H9 (cell line): ENCODE measurements around the gene ATF7. TPM values are rescaled to one million over a fixed set of nuclear protein-coding genes. Genes with fewer than 3 reads are reported as not detected.

Experiments
- DNase-seq: peaks from one replicate; pipeline ENCODE4 v3.0.0-alpha.2; 2017
- H2AFZ ChIP-seq: one replicate; pipeline ENCODE4 v1.6.1; 2013; ENCODE audit warnings: mild to moderate bottlenecking, low read length, control low read depth, moderate library complexity
- H2AK5ac ChIP-seq: 2 replicates; pipeline ENCODE4 v1.6.1; 2013; ENCODE audit warnings: low read length, control low read depth, mixed read lengths; ENCODE audit not compliant: insufficient read length
- H2BK120ac ChIP-seq: one replicate; pipeline ENCODE4 v1.6.1; 2013; ENCODE audit warnings: low read depth, mild to moderate bottlenecking, low read length, control low read depth, inconsistent platforms; ENCODE audit not compliant: poor library complexity, severe bottlenecking
- H2BK12ac ChIP-seq: 2 replicates; pipeline ENCODE4 v1.6.1; 2013; ENCODE audit warnings: low read length, control low read depth, mixed read lengths, low read depth; ENCODE audit not compliant: insufficient read length
- H2BK15ac ChIP-seq: 2 replicates; pipeline ENCODE4 v1.6.1; 2013; ENCODE audit warnings: low read depth, low read length, control low read depth
- H2BK20ac ChIP-seq: one replicate; pipeline ENCODE4 v1.6.1; 2013; ENCODE audit warnings: low read depth, mild to moderate bottlenecking, low read length, control low read depth, inconsistent platforms; ENCODE audit not compliant: poor library complexity, severe bottlenecking
- H2BK5ac ChIP-seq: 2 replicates; pipeline ENCODE4 v1.6.1; 2013; ENCODE audit warnings: low read length, control low read depth, mixed read lengths; ENCODE audit not compliant: insufficient read length
- H3K14ac ChIP-seq: 2 replicates; pipeline ENCODE4 v1.6.1; 2013; ENCODE audit warnings: low read length, control low read depth; ENCODE audit not compliant: insufficient read depth
- H3K18ac ChIP-seq: 2 replicates; pipeline ENCODE4 v1.6.1; 2013; ENCODE audit warnings: low read depth, mild to moderate bottlenecking, mixed read lengths, low read length, control low read depth; ENCODE audit not compliant: insufficient read length
- H3K23ac ChIP-seq: 2 replicates; pipeline ENCODE4 v1.6.1; 2013; ENCODE audit warnings: low read length, control low read depth, mixed read lengths, low read depth; ENCODE audit not compliant: insufficient read length
- H3K23me2 ChIP-seq: 2 replicates; pipeline ENCODE4 v1.6.1; 2013; ENCODE audit warnings: low read depth, mild to moderate bottlenecking, mixed read lengths, low read length, control low read depth; ENCODE audit not compliant: insufficient read length, poor library complexity, severe bottlenecking
- H3K27ac ChIP-seq: 2 replicates; pipeline ENCODE4 v1.5.1; 2013; ENCODE audit warnings: low read length, control low read depth, mixed read lengths, low read depth; ENCODE audit not compliant: insufficient read length
- H3K27me3 ChIP-seq: 2 replicates; pipeline ENCODE4 v1.6.1; 2013; ENCODE audit warnings: low read length, control low read depth, inconsistent platforms; ENCODE audit not compliant: insufficient read depth
- H3K4ac ChIP-seq: 2 replicates; pipeline ENCODE4 v1.6.1; 2013; ENCODE audit warnings: low read depth, mild to moderate bottlenecking, control low read depth, inconsistent platforms, low read length, moderate library complexity
- H3K4me1 ChIP-seq: 2 replicates; pipeline ENCODE4 v1.6.1; 2013; ENCODE audit warnings: low read length, control low read depth, inconsistent platforms; ENCODE audit not compliant: insufficient read depth
- H3K4me2 ChIP-seq: 2 replicates; pipeline ENCODE4 v1.6.1; 2013; ENCODE audit warnings: low read length, control low read depth, mixed read lengths; ENCODE audit not compliant: insufficient read length, insufficient read depth
- H3K56ac ChIP-seq: 2 replicates; pipeline ENCODE4 v1.6.1; 2013; ENCODE audit warnings: low read depth, mild to moderate bottlenecking, mixed read lengths, low read length, control low read depth; ENCODE audit not compliant: insufficient read length
- H3K79me1 ChIP-seq: 2 replicates; pipeline ENCODE4 v1.6.1; 2013; ENCODE audit warnings: low read depth, mild to moderate bottlenecking, moderate library complexity, low read length, control low read depth, inconsistent platforms; ENCODE audit not compliant: insufficient read depth, poor library complexity, severe bottlenecking
- H3K79me2 ChIP-seq: 2 replicates; pipeline ENCODE4 v1.6.1; 2013; ENCODE audit warnings: low read length, control low read depth, inconsistent platforms; ENCODE audit not compliant: insufficient read depth
- H3K9ac ChIP-seq: 2 replicates; pipeline ENCODE4 v1.6.1; 2013; ENCODE audit warnings: low read length, control low read depth, mixed read lengths; ENCODE audit not compliant: insufficient read length; ENCODE audit errors: extremely low read depth
- H3K9me3 ChIP-seq: one replicate; pipeline ENCODE4 v1.6.1; 2013; ENCODE audit warnings: low read depth, low read length, inconsistent platforms; ENCODE audit not compliant: control insufficient read depth
- H3T11ph ChIP-seq: one replicate; pipeline ENCODE4 v1.6.1; 2013; ENCODE audit warnings: mild to moderate bottlenecking, low read length, control low read depth, inconsistent platforms
- H4K20me1 ChIP-seq: one replicate; pipeline ENCODE4 v1.6.1; 2013; ENCODE audit not compliant: control insufficient read depth, insufficient read length, insufficient read depth
- H4K5ac ChIP-seq: 2 replicates; pipeline ENCODE4 v1.6.1; 2013; ENCODE audit warnings: low read depth, mild to moderate bottlenecking, mixed read lengths, low read length, control low read depth; ENCODE audit not compliant: insufficient read length
- H4K8ac ChIP-seq: replicated peaks from 2 replicates; pipeline ENCODE4 v1.6.1; 2013; ENCODE audit warnings: low read length, control low read depth, mixed read lengths, low read depth; ENCODE audit not compliant: insufficient read length
- H4K91ac ChIP-seq: 2 replicates; pipeline ENCODE4 v1.6.1; 2013; ENCODE audit warnings: low read depth, mild to moderate bottlenecking, moderate library complexity, mixed read lengths, low read length, control low read depth; ENCODE audit not compliant: insufficient read length
- H3K27ac Mint-ChIP-seq, 3 experiments: 2 replicates in 2 of 3; 3 replicates in 1 of 3; pipeline ENCODE4 v1.8.0; 2020 to 2021; ENCODE audit warnings: mixed read lengths in 3 of 3, mild to moderate bottlenecking in 1 of 3, moderate library complexity in 1 of 3
- H3K27me3 Mint-ChIP-seq: 2 replicates; pipeline ENCODE4 v1.8.0; 2021; ENCODE audit warnings: low read depth, mild to moderate bottlenecking, moderate library complexity, mixed read lengths
- H3K36me3 Mint-ChIP-seq, 3 experiments: 2 replicates in 2 of 3; 3 replicates in 1 of 3; pipeline ENCODE4 v1.8.0; 2020 to 2021; ENCODE audit warnings: low read depth in 3 of 3, mixed read lengths in 3 of 3; ENCODE audit not compliant: insufficient read depth in 1 of 3
- H3K4me1 Mint-ChIP-seq, 2 experiments: 2 replicates each; pipeline ENCODE4 v1.8.0; 2020; ENCODE audit warnings: mixed read lengths in 2 of 2
- H3K4me3 Mint-ChIP-seq, 2 experiments: 2 replicates in 1 of 2; 3 replicates in 1 of 2; pipeline ENCODE4 v1.8.0; 2020 to 2021; ENCODE audit warnings: mild to moderate bottlenecking in 2 of 2, mixed read lengths in 2 of 2, moderate library complexity in 1 of 2
- H3K9me3 Mint-ChIP-seq, 2 experiments: 2 replicates in 1 of 2; 3 replicates in 1 of 2; pipeline ENCODE4 v1.8.0; 2020; ENCODE audit warnings: mild to moderate bottlenecking in 2 of 2, mixed read lengths in 2 of 2, moderate library complexity in 1 of 2
- WGBS: extraction: QIAGEN DNeasy Blood & Tissue Kit; methylation state at CpG from one replicate; pipeline ENCODE4 v1.1.7; 2013; ENCODE audit warnings: missing lambda C conversion rate, low lambda C conversion rate, mixed read lengths; ENCODE audit not compliant: insufficient read length; ENCODE audit errors: extremely low coverage; 5-methylcytosine and 5-hydroxymethylcytosine counted together
- total RNA-seq: library from RNA; stranded (reverse); gene quantifications from 2 replicates; pipeline ENCODE4 v1.2.1, GENCODE V29; 2021
- TF ChIP-seq, protein P1 (sequence below): fragments of 200-600 bp; sonication (generic); conservative IDR thresholded peaks from 3 replicates; pipeline ENCODE4 v1.8.0; 2021; ENCODE audit warnings: antibody characterized with exemption, mild to moderate bottlenecking

Gene ATF7
- total RNA-seq, 1 experiment from 2014 or later, result 17.7 TPM

DNA sequence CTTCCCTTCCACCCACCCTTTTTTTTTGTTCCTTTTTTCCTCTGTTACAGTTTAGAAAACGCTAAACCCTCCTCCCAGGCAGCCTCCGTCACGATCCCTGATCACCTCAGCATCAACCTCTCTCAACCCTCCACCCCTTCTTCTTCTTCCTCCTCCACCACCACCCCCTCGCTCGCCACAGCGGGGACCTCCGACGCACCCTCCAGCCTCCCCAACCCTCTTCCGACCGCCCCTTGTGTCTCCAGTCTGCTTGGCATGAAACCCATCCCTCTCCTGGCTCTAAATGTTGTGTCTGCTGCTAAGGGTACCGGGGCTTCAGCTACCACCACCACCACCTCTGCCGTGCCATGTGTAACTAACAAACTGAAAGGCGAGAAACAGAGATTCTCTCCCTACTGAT lies 151.4 kb downstream of the ATF7 start:
- Histone ChIP-seq H3K23me2 (no peaks in the 10 kb centered on the region), H3K27me3 (no peaks in the 10 kb centered on the region), H3K79me1 (peaks cover 8% of the 10 kb centered on the region), H3K9ac (no peak overlapping the region), H3K27ac (peak overlapping the region; percentile 33), H2BK20ac (no peak overlapping the region), H3K4me1 (no peaks in the 10 kb centered on the region), H3K4me2 (no peak overlapping the region), H3K14ac (no peak overlapping the region; the same call in 1 of the 2 replicates), H4K91ac (no peak overlapping the region), H3K79me2 (no peaks in the 10 kb centered on the region), H4K20me1 (no peaks in the 10 kb centered on the region), H3K18ac (no peak overlapping the region), H2BK120ac (no peak overlapping the region), H3K23ac (no peak overlapping the region), H2BK15ac (no peak overlapping the region), H4K5ac (no peak overlapping the region), H4K8ac (no peak overlapping the region), H2AK5ac (no peak overlapping the region), H3K4ac (no peak overlapping the region), H2BK12ac (no peak overlapping the region), H3K9me3 (no peaks in the 10 kb centered on the region), H3K56ac (no peak overlapping the region), H2BK5ac (no peak overlapping the region), H3T11ph (no peak overlapping the region), H2AFZ (no peak overlapping the region)
- Mint-ChIP-seq H3K4me1 (peaks cover 40 to 56% of the 10 kb centered on the region in 2 experiments), H3K27ac (peak overlapping the region; percentile 85 to 90 (median 87)), H3K4me3 (0 out of 5 replicates have a peak overlapping the region, but pooled peaks of 1 of the 2 experiments have one; percentile 33), H3K27me3 (no peaks in the 10 kb centered on the region; the same call in 1 of the 2 replicates), H3K36me3 (peaks cover 67 to 98% (median 90%) of the 10 kb centered on the region in 3 experiments), H3K9me3 (no peaks in the 10 kb centered on the region; a peak in 1 of 5 replicates)
- DNase-seq, result no peak
- no CpG with 5 or more reads among the region's 13 CpGs for WGBS
- TF ChIP-seq, protein P1, sequence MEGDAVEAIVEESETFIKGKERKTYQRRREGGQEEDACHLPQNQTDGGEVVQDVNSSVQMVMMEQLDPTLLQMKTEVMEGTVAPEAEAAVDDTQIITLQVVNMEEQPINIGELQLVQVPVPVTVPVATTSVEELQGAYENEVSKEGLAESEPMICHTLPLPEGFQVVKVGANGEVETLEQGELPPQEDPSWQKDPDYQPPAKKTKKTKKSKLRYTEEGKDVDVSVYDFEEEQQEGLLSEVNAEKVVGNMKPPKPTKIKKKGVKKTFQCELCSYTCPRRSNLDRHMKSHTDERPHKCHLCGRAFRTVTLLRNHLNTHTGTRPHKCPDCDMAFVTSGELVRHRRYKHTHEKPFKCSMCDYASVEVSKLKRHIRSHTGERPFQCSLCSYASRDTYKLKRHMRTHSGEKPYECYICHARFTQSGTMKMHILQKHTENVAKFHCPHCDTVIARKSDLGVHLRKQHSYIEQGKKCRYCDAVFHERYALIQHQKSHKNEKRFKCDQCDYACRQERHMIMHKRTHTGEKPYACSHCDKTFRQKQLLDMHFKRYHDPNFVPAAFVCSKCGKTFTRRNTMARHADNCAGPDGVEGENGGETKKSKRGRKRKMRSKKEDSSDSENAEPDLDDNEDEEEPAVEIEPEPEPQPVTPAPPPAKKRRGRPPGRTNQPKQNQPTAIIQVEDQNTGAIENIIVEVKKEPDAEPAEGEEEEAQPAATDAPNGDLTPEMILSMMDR, result no peak
